H9 (cell line): ENCODE data around the gene PRSS21. TPM values are rescaled to one million over a fixed set of nuclear protein-coding genes. Genes with fewer than 3 reads are reported as not detected.

Source experiments
- DNase-seq: peaks from one replicate; pipeline ENCODE4 v3.0.0-alpha.2; 2017
- H2AFZ ChIP-seq: one replicate; pipeline ENCODE4 v1.6.1; 2013; ENCODE audit warnings: mild to moderate bottlenecking, low read length, control low read depth, moderate library complexity
- H2AK5ac ChIP-seq: 2 replicates; pipeline ENCODE4 v1.6.1; 2013; ENCODE audit warnings: low read length, control low read depth, mixed read lengths; ENCODE audit not compliant: insufficient read length
- H2BK120ac ChIP-seq: one replicate; pipeline ENCODE4 v1.6.1; 2013; ENCODE audit warnings: low read depth, mild to moderate bottlenecking, low read length, control low read depth, inconsistent platforms; ENCODE audit not compliant: poor library complexity, severe bottlenecking
- H2BK12ac ChIP-seq: 2 replicates; pipeline ENCODE4 v1.6.1; 2013; ENCODE audit warnings: low read length, control low read depth, mixed read lengths, low read depth; ENCODE audit not compliant: insufficient read length
- H2BK15ac ChIP-seq: 2 replicates; pipeline ENCODE4 v1.6.1; 2013; ENCODE audit warnings: low read depth, low read length, control low read depth
- H2BK20ac ChIP-seq: one replicate; pipeline ENCODE4 v1.6.1; 2013; ENCODE audit warnings: low read depth, mild to moderate bottlenecking, low read length, control low read depth, inconsistent platforms; ENCODE audit not compliant: poor library complexity, severe bottlenecking
- H2BK5ac ChIP-seq: 2 replicates; pipeline ENCODE4 v1.6.1; 2013; ENCODE audit warnings: low read length, control low read depth, mixed read lengths; ENCODE audit not compliant: insufficient read length
- H3K14ac ChIP-seq: 2 replicates; pipeline ENCODE4 v1.6.1; 2013; ENCODE audit warnings: low read length, control low read depth; ENCODE audit not compliant: insufficient read depth
- H3K18ac ChIP-seq: 2 replicates; pipeline ENCODE4 v1.6.1; 2013; ENCODE audit warnings: low read depth, mild to moderate bottlenecking, mixed read lengths, low read length, control low read depth; ENCODE audit not compliant: insufficient read length
- H3K23ac ChIP-seq: 2 replicates; pipeline ENCODE4 v1.6.1; 2013; ENCODE audit warnings: low read length, control low read depth, mixed read lengths, low read depth; ENCODE audit not compliant: insufficient read length
- H3K23me2 ChIP-seq: 2 replicates; pipeline ENCODE4 v1.6.1; 2013; ENCODE audit warnings: low read depth, mild to moderate bottlenecking, mixed read lengths, low read length, control low read depth; ENCODE audit not compliant: insufficient read length, poor library complexity, severe bottlenecking
- H3K27ac ChIP-seq: 2 replicates; pipeline ENCODE4 v1.5.1; 2013; ENCODE audit warnings: low read length, control low read depth, mixed read lengths, low read depth; ENCODE audit not compliant: insufficient read length
- H3K27me3 ChIP-seq: 2 replicates; pipeline ENCODE4 v1.6.1; 2013; ENCODE audit warnings: low read length, control low read depth, inconsistent platforms; ENCODE audit not compliant: insufficient read depth
- H3K4ac ChIP-seq: 2 replicates; pipeline ENCODE4 v1.6.1; 2013; ENCODE audit warnings: low read depth, mild to moderate bottlenecking, control low read depth, inconsistent platforms, low read length, moderate library complexity
- H3K4me1 ChIP-seq: 2 replicates; pipeline ENCODE4 v1.6.1; 2013; ENCODE audit warnings: low read length, control low read depth, inconsistent platforms; ENCODE audit not compliant: insufficient read depth
- H3K4me2 ChIP-seq: 2 replicates; pipeline ENCODE4 v1.6.1; 2013; ENCODE audit warnings: low read length, control low read depth, mixed read lengths; ENCODE audit not compliant: insufficient read length, insufficient read depth
- H3K56ac ChIP-seq: 2 replicates; pipeline ENCODE4 v1.6.1; 2013; ENCODE audit warnings: low read depth, mild to moderate bottlenecking, mixed read lengths, low read length, control low read depth; ENCODE audit not compliant: insufficient read length
- H3K79me1 ChIP-seq: 2 replicates; pipeline ENCODE4 v1.6.1; 2013; ENCODE audit warnings: low read depth, mild to moderate bottlenecking, moderate library complexity, low read length, control low read depth, inconsistent platforms; ENCODE audit not compliant: insufficient read depth, poor library complexity, severe bottlenecking
- H3K79me2 ChIP-seq: 2 replicates; pipeline ENCODE4 v1.6.1; 2013; ENCODE audit warnings: low read length, control low read depth, inconsistent platforms; ENCODE audit not compliant: insufficient read depth
- H3K9ac ChIP-seq: 2 replicates; pipeline ENCODE4 v1.6.1; 2013; ENCODE audit warnings: low read length, control low read depth, mixed read lengths; ENCODE audit not compliant: insufficient read length; ENCODE audit errors: extremely low read depth
- H3K9me3 ChIP-seq: one replicate; pipeline ENCODE4 v1.6.1; 2013; ENCODE audit warnings: low read depth, low read length, inconsistent platforms; ENCODE audit not compliant: control insufficient read depth
- H3T11ph ChIP-seq: one replicate; pipeline ENCODE4 v1.6.1; 2013; ENCODE audit warnings: mild to moderate bottlenecking, low read length, control low read depth, inconsistent platforms
- H4K20me1 ChIP-seq: one replicate; pipeline ENCODE4 v1.6.1; 2013; ENCODE audit not compliant: control insufficient read depth, insufficient read length, insufficient read depth
- H4K5ac ChIP-seq: 2 replicates; pipeline ENCODE4 v1.6.1; 2013; ENCODE audit warnings: low read depth, mild to moderate bottlenecking, mixed read lengths, low read length, control low read depth; ENCODE audit not compliant: insufficient read length
- H4K8ac ChIP-seq: replicated peaks from 2 replicates; pipeline ENCODE4 v1.6.1; 2013; ENCODE audit warnings: low read length, control low read depth, mixed read lengths, low read depth; ENCODE audit not compliant: insufficient read length
- H4K91ac ChIP-seq: 2 replicates; pipeline ENCODE4 v1.6.1; 2013; ENCODE audit warnings: low read depth, mild to moderate bottlenecking, moderate library complexity, mixed read lengths, low read length, control low read depth; ENCODE audit not compliant: insufficient read length
- H3K27ac Mint-ChIP-seq, 3 experiments: 2 replicates in 2 of 3; 3 replicates in 1 of 3; pipeline ENCODE4 v1.8.0; 2020 to 2021; ENCODE audit warnings: mixed read lengths in 3 of 3, mild to moderate bottlenecking in 1 of 3, moderate library complexity in 1 of 3
- H3K27me3 Mint-ChIP-seq: 2 replicates; pipeline ENCODE4 v1.8.0; 2021; ENCODE audit warnings: low read depth, mild to moderate bottlenecking, moderate library complexity, mixed read lengths
- H3K36me3 Mint-ChIP-seq, 3 experiments: 2 replicates in 2 of 3; 3 replicates in 1 of 3; pipeline ENCODE4 v1.8.0; 2020 to 2021; ENCODE audit warnings: low read depth in 3 of 3, mixed read lengths in 3 of 3; ENCODE audit not compliant: insufficient read depth in 1 of 3
- H3K4me1 Mint-ChIP-seq, 2 experiments: 2 replicates each; pipeline ENCODE4 v1.8.0; 2020; ENCODE audit warnings: mixed read lengths in 2 of 2
- H3K4me3 Mint-ChIP-seq, 2 experiments: 2 replicates in 1 of 2; 3 replicates in 1 of 2; pipeline ENCODE4 v1.8.0; 2020 to 2021; ENCODE audit warnings: mild to moderate bottlenecking in 2 of 2, mixed read lengths in 2 of 2, moderate library complexity in 1 of 2
- H3K9me3 Mint-ChIP-seq, 2 experiments: 2 replicates in 1 of 2; 3 replicates in 1 of 2; pipeline ENCODE4 v1.8.0; 2020; ENCODE audit warnings: mild to moderate bottlenecking in 2 of 2, mixed read lengths in 2 of 2, moderate library complexity in 1 of 2
- whole genome bisulfite sequencing: extraction: QIAGEN DNeasy Blood & Tissue Kit; methylation state at CpG from one replicate; pipeline ENCODE4 v1.1.7; 2013; ENCODE audit warnings: missing lambda C conversion rate, low lambda C conversion rate, mixed read lengths; ENCODE audit not compliant: insufficient read length; ENCODE audit errors: extremely low coverage; 5-methylcytosine and 5-hydroxymethylcytosine counted together
- total RNA-seq: library from RNA; stranded (reverse); gene quantifications from 2 replicates; pipeline ENCODE4 v1.2.1, GENCODE V29; 2021
- TF ChIP-seq, protein P1 (sequence below): fragments of 200-600 bp; sonication (generic); conservative IDR thresholded peaks from 3 replicates; pipeline ENCODE4 v1.8.0; 2021; ENCODE audit warnings: antibody characterized with exemption, mild to moderate bottlenecking

The PRSS21 gene
- total RNA-seq, 1 experiment from 2014 or later = not detected

DNA sequence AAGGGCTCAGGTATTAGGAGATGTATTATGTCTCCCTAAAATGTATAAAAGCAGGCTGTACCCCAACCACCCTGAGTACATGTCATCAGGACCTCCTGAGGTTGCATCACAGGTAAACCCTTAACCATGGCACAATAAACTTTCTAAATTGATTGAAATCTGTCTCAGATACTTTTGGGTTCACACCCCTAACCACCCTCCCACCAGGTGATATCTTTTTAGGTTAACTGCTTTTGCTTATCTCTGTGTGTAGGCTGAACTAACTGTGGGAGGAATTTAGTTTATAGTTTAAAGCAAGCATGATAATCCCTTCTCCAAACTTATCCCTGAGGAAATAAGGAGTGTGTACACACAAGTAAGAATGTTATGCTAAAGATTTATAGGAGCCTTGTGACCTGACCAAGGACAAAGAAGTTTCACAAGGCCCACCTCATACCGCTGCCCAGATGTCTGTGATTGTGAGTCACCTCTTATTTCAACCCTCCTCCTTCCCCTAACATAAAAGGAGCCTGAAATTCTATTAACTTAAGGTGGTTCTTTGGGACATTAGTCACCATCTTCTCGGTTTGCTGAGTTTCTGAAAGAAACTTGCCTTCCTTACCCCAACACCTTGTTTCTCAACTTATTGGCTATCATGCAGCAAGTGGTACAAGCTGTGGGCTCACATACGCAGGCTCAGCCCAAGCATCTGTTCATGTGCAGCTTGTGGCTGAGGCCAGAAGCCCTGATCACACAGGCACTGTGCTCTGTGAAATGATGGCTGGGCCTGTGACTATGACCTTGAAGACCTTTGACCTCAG, 29.7 kb downstream of the PRSS21 start:
- Histone ChIP-seq H3K27ac (no peak overlapping the region), H4K20me1 (no peaks in the 10 kb centered on the region), H3T11ph (no peak overlapping the region), H3K79me1 (no peaks in the 10 kb centered on the region), H3K4me2 (no peak overlapping the region), H3K14ac (no peak overlapping the region), H4K8ac (no peak overlapping the region), H3K9me3 (no peaks in the 10 kb centered on the region), H3K4me1 (0 out of 2 replicates have a peak, but pooled peaks cover 3% of the 10 kb centered on the region), H2BK5ac (no peak overlapping the region), H2BK20ac (no peak overlapping the region), H4K91ac (no peak overlapping the region), H3K9ac (no peak overlapping the region), H3K4ac (no peak overlapping the region), H2BK120ac (no peak overlapping the region), H2BK12ac (no peak overlapping the region), H2AFZ (no peak overlapping the region), H3K23me2 (no peaks in the 10 kb centered on the region), H2AK5ac (no peak overlapping the region), H3K56ac (no peak overlapping the region), H3K27me3 (no peaks in the 10 kb centered on the region), H3K23ac (no peak overlapping the region), H4K5ac (no peak overlapping the region), H3K18ac (no peak overlapping the region), H3K79me2 (no peaks in the 10 kb centered on the region), H2BK15ac (no peak overlapping the region)
- WGBS = no CpG with 5 or more reads among the region's 3 CpGs
- H3K27me3 Mint-ChIP-seq = peaks cover 26% of the 10 kb centered on the region
- H3K36me3 Mint-ChIP-seq = no peaks in the 10 kb centered on the region
- H3K27ac Mint-ChIP-seq = no peak overlapping the region
- H3K9me3 Mint-ChIP-seq = peaks cover 3 to 5% of the 10 kb centered on the region in 2 experiments; a peak in 4 of 5 replicates
- no peak overlapping the region for H3K4me3 Mint-ChIP-seq
- H3K4me1 Mint-ChIP-seq = peaks cover 0 to 10% of the 10 kb centered on the region in 2 experiments; a peak in 2 of 4 replicates
- no peak for DNase-seq
- TF ChIP-seq, protein P1, sequence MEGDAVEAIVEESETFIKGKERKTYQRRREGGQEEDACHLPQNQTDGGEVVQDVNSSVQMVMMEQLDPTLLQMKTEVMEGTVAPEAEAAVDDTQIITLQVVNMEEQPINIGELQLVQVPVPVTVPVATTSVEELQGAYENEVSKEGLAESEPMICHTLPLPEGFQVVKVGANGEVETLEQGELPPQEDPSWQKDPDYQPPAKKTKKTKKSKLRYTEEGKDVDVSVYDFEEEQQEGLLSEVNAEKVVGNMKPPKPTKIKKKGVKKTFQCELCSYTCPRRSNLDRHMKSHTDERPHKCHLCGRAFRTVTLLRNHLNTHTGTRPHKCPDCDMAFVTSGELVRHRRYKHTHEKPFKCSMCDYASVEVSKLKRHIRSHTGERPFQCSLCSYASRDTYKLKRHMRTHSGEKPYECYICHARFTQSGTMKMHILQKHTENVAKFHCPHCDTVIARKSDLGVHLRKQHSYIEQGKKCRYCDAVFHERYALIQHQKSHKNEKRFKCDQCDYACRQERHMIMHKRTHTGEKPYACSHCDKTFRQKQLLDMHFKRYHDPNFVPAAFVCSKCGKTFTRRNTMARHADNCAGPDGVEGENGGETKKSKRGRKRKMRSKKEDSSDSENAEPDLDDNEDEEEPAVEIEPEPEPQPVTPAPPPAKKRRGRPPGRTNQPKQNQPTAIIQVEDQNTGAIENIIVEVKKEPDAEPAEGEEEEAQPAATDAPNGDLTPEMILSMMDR = no peak
